Upper lobe of left lung (tissue), 4 donors: Measurements from ENCODE around the gene CENPH.
"Not testable (repeated sequence)": the region's sequence is repeated elsewhere in the genome, so short reads cannot be mapped to it uniquely, and the experiment has no call there.

ENCODE experiments used
- EP300 ChIP-seq, 4 donors: sonication (generic); formaldehyde crosslinking; IDR thresholded peaks; one replicate each; pipeline ENCODE4 v1.5.1; 2017; ENCODE audit warnings: antibody characterized with exemption in 4 of 4, control low read depth in 2 of 4
- POLR2A ChIP-seq, 4 donors: fragments of 450-650 bp; IDR thresholded peaks; one replicate each; pipeline ENCODE4 v1.5.1; 2016 to 2017; ENCODE audit warnings: antibody characterized with exemption in 4 of 4, mild to moderate bottlenecking in 2 of 4
- POLR2AphosphoS5 ChIP-seq, 2 donors: sonication (generic); formaldehyde crosslinking; IDR thresholded peaks; one replicate each; pipeline ENCODE4 v1.5.1; 2017; ENCODE audit warnings: antibody characterized with exemption in 2 of 2
- TF ChIP-seq, protein P1 (sequence below), 6 experiments: fragments of 450-650 bp in 4 of 6; fragments of 200-600 bp in 2 of 6; sonication (generic) in 2 of 6; IDR thresholded peaks; one replicate each; pipeline ENCODE4 v1.5.1; 2016 to 2019; ENCODE audit warnings: antibody characterized with exemption in 6 of 6

DNA sequence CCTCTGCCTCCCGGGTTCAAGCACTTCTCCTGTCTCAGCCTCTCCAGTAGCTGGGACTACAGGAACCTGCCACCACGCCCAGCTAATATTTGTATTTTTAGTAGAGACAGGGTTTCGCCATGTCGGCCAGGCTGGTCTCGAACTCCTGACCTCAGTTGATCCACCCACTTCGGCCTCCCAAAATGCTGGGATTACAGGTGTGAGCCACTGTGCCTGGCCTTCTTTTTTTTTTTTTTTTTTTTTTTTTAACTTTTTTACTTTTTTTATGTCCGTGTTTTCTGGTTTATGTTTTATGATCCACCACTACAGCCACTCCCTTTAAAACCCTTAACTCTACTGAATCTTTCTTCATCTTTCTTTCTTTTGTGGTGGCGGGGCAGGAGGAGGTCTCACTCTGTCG lies 47.4 kb downstream of the CENPH start:
- TF ChIP-seq POLR2A, POLR2AphosphoS5, EP300 (IDR thresholded peaks at IDR 0.05): not testable (repeated sequence)
- TF ChIP-seq, protein P1, sequence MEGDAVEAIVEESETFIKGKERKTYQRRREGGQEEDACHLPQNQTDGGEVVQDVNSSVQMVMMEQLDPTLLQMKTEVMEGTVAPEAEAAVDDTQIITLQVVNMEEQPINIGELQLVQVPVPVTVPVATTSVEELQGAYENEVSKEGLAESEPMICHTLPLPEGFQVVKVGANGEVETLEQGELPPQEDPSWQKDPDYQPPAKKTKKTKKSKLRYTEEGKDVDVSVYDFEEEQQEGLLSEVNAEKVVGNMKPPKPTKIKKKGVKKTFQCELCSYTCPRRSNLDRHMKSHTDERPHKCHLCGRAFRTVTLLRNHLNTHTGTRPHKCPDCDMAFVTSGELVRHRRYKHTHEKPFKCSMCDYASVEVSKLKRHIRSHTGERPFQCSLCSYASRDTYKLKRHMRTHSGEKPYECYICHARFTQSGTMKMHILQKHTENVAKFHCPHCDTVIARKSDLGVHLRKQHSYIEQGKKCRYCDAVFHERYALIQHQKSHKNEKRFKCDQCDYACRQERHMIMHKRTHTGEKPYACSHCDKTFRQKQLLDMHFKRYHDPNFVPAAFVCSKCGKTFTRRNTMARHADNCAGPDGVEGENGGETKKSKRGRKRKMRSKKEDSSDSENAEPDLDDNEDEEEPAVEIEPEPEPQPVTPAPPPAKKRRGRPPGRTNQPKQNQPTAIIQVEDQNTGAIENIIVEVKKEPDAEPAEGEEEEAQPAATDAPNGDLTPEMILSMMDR (IDR thresholded peaks at IDR 0.05): not testable (repeated sequence)
